DOHH2 (cell line): ENCODE measurements around the gene ENDOV.
A peak's percentile ranks its signal among the peaks of the same experiment; 100 is the strongest.

ENCODE experiments used
- H3F3A ChIP-seq: fragments of 200-600 bp; sonication (generic), shearing (Covaris generic); 2 replicates; pipeline ENCODE4 v1.6.0; 2016; ENCODE audit warnings: antibody characterized with exemption, mild to moderate bottlenecking; ENCODE audit not compliant: control insufficient read depth, insufficient read depth
- H3K27ac ChIP-seq: fragments of 200-600 bp; sonication (generic); 2 replicates; pipeline ENCODE4 v1.5.1; 2014; ENCODE audit warnings: low read depth, mild to moderate bottlenecking, low read length, moderate library complexity
- H3K27me3 ChIP-seq: fragments of 200-600 bp; sonication (generic); 2 replicates; pipeline ENCODE4 v1.6.1; 2014; ENCODE audit warnings: mild to moderate bottlenecking, low read length, mixed read lengths; ENCODE audit not compliant: control insufficient read depth
- H3K36me3 ChIP-seq: fragments of 200-600 bp; sonication (generic); 2 replicates; pipeline ENCODE4 v1.6.1; 2014; ENCODE audit warnings: mild to moderate bottlenecking, low read length, moderate library complexity, mixed read lengths; ENCODE audit not compliant: control insufficient read depth
- H3K4me1 ChIP-seq: fragments of 200-600 bp; sonication (generic); 2 replicates; pipeline ENCODE4 v1.6.1; 2014; ENCODE audit warnings: mild to moderate bottlenecking, low read length, mixed read lengths; ENCODE audit not compliant: control insufficient read depth
- H3K4me2 ChIP-seq: fragments of 200-600 bp; sonication (generic); 2 replicates; pipeline ENCODE4 v1.6.0; 2014; ENCODE audit warnings: mild to moderate bottlenecking, low read length, moderate library complexity
- H3K4me3 ChIP-seq: fragments of 200-600 bp; sonication (generic); 2 replicates; pipeline ENCODE4 v1.5.1; 2014; ENCODE audit warnings: mild to moderate bottlenecking, low read length, mixed read lengths
- H3K79me2 ChIP-seq: fragments of 200-600 bp; sonication (generic); 2 replicates; pipeline ENCODE4 v1.6.1; 2014; ENCODE audit warnings: mild to moderate bottlenecking, low read length, mixed read lengths; ENCODE audit not compliant: control insufficient read depth
- H3K9me2 ChIP-seq: fragments of 200-600 bp; sonication (generic); replicated peaks from 2 replicates; pipeline ENCODE4 v1.6.1; 2014; ENCODE audit warnings: mild to moderate bottlenecking, low read length, mixed read lengths; ENCODE audit not compliant: control insufficient read depth
- H3K9me3 ChIP-seq: fragments of 200-600 bp; sonication (generic); 2 replicates; pipeline ENCODE4 v1.6.1; 2014; ENCODE audit warnings: antibody characterized with exemption, low read length, mixed read lengths; ENCODE audit not compliant: control insufficient read depth, insufficient read depth
- H4K20me1 ChIP-seq: fragments of 200-600 bp; sonication (generic); 2 replicates; pipeline ENCODE4 v1.6.0; 2014; ENCODE audit warnings: low read depth, mild to moderate bottlenecking, antibody characterized with exemption, low read length, moderate library complexity; ENCODE audit not compliant: control insufficient read depth, insufficient read depth
- EZH2phosphoT487 ChIP-seq: fragments of 200-600 bp; sonication (generic); IDR thresholded peaks from 2 replicates; pipeline ENCODE4 v1.6.1; 2017; ENCODE audit warnings: borderline replicate concordance, mild to moderate bottlenecking, antibody characterized with exemption, low read length, moderate library complexity, mixed read lengths
- TF ChIP-seq, protein P1 (sequence below): fragments of 200-600 bp; sonication (generic); IDR thresholded peaks from one replicate; pipeline ENCODE4 v1.5.1; 2014; ENCODE audit warnings: antibody characterized with exemption, mild to moderate bottlenecking, low read depth, low read length; ENCODE audit not compliant: poor library complexity, severe bottlenecking

The ENDOV gene

DNA sequence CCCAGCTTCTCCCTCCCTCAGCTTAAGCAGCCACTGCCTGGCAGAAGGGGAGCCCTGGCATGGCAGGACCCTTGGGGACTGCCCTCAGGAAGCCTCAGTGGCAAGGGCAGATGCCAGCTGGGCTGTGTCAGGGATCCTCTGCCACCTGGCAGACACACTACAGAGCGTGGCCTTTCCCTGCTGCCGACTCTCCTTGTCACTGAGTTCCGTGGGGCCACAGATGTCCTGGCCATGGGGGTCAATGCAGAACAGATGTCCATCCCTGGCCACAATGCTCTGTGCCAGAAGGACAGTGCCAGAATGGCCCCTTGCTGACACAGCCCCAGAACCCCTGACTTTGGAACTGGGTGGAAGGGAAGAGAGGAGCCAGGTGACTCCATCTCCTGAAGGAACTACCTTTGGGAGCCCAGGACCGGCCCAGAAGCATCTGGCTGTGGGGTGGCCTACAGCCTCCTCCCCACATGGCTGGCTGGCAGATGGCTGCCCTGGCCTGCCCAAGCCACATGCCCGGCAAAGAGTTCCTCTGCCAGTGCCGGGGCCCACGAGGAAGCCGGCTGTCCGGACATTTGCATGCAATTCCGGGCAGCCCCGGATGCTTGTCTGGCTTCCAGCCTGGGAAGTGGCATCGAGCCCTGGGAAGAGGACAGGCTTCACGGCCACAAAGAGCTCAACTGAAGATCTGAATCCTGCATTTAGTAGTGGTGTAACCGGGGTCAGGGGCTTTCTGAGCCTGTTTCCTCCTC lies 37.4 kb downstream of the ENDOV start:
- Histone ChIP-seq H3K27ac (no peak overlapping the region), H3F3A (0 out of 2 replicates have a peak, but pooled peaks cover 2% of the 10 kb centered on the region), H3K4me2 (no peak overlapping the region), H3K36me3 (peaks cover 2% of the 10 kb centered on the region; the same call in 1 of the 2 replicates), H3K4me3 (no peak overlapping the region), H3K4me1 (peaks cover 19% of the 10 kb centered on the region), H3K27me3 (no peaks in the 10 kb centered on the region), H3K79me2 (0 out of 2 replicates have a peak, but pooled peaks cover 3% of the 10 kb centered on the region), H3K9me3 (no peaks in the 10 kb centered on the region), H3K9me2 (no peaks in the 10 kb centered on the region), H4K20me1 (no peaks in the 10 kb centered on the region)
- TF ChIP-seq EZH2phosphoT487: no peak
- TF ChIP-seq, protein P1, sequence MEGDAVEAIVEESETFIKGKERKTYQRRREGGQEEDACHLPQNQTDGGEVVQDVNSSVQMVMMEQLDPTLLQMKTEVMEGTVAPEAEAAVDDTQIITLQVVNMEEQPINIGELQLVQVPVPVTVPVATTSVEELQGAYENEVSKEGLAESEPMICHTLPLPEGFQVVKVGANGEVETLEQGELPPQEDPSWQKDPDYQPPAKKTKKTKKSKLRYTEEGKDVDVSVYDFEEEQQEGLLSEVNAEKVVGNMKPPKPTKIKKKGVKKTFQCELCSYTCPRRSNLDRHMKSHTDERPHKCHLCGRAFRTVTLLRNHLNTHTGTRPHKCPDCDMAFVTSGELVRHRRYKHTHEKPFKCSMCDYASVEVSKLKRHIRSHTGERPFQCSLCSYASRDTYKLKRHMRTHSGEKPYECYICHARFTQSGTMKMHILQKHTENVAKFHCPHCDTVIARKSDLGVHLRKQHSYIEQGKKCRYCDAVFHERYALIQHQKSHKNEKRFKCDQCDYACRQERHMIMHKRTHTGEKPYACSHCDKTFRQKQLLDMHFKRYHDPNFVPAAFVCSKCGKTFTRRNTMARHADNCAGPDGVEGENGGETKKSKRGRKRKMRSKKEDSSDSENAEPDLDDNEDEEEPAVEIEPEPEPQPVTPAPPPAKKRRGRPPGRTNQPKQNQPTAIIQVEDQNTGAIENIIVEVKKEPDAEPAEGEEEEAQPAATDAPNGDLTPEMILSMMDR: no peak

DNA sequence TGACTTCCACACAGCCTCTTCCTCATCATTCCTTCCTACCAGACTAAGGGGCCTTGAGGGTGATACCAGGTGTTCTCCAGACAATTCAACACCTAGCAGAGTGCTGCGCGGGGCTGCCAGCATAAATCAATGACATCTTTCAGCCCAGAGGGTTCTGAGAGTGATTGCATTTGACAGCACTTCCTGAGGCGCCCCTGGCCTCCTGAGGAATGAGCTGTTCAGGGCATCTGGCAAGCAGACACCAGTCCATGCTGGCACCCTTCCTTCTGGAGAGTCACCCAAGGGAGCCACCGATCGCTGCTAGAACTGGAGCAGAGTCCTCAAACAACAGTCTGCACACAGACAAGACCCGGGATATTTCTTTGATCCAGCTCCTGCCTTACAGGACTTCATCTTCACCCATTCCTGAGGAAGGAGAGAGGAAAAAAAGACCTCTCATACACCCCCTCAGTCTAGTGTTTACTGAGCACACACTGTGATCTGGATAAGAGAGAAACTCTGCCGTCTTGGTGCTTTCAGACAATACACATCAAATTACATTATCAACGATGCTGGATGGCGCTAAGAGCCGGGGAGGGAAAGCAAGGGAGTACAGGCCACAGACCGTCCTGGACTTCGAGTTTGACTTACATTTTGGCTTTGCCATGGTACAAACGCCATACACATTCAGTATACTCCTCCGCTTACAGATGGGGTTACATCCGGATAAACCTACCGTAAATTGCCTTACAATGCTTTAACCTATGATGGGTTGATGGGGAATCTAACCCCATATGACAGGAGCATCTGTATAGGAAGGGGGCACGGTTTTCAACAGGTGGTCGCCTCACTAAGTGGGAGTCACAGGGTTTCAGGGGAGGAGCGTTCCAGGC lies 38.4 kb downstream of the ENDOV start:
- Histone ChIP-seq H3K27ac (no peak overlapping the region), H4K20me1 (no peaks in the 10 kb centered on the region), H3F3A (0 out of 2 replicates have a peak, but pooled peaks cover 2% of the 10 kb centered on the region), H3K4me1 (peaks cover 19% of the 10 kb centered on the region), H3K9me2 (no peaks in the 10 kb centered on the region), H3K79me2 (0 out of 2 replicates have a peak, but pooled peaks cover 3% of the 10 kb centered on the region), H3K9me3 (no peaks in the 10 kb centered on the region), H3K36me3 (peaks cover 2% of the 10 kb centered on the region; the same call in 1 of the 2 replicates), H3K4me2 (peak overlapping the region; percentile 91), H3K27me3 (peaks cover 5% of the 10 kb centered on the region; the same call in 1 of the 2 replicates), H3K4me3 (peak overlapping the region; percentile 88)
- TF ChIP-seq, protein P1: no peak
- no peak for TF ChIP-seq EZH2phosphoT487

DNA sequence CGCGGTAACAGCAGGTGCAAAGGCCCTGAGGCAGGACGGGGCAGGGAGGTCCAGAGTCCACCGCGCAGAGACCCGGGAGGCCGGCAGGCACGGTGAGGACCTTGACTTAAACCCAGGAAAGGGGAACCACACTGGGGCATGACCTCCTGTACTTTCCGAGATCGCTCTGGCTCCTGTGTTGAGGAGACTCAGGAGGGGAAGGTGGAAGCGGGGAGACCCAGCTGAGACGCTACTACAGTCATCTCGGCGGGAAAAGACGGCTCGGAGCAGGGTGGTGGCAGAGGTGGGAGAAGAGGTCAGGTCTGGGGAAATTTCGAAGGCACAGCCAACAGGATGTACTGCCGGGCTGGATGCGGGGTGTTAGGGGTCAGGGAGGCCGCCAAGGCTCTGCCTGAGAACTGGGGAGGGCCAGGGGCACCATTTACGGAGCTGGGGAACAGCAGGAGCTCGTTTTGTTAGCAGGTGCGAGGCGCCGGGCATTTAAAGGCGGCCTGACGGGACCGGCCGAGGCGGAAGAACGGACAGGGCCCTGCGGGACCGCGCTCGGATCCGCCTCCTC lies 39.1 kb downstream of the ENDOV start:
- Histone ChIP-seq H3K4me1 (peaks cover 19% of the 10 kb centered on the region), H3K4me3 (peak overlapping the region; percentile 88), H3K27me3 (peaks cover 6% of the 10 kb centered on the region; the same call in 1 of the 2 replicates), H3K9me2 (no peaks in the 10 kb centered on the region), H3F3A (0 out of 2 replicates have a peak, but pooled peaks cover 2% of the 10 kb centered on the region), H3K36me3 (peaks cover 2% of the 10 kb centered on the region; the same call in 1 of the 2 replicates), H3K27ac (peak overlapping the region; percentile 52), H3K9me3 (no peaks in the 10 kb centered on the region), H3K4me2 (peak overlapping the region; percentile 91), H3K79me2 (0 out of 2 replicates have a peak, but pooled peaks cover 3% of the 10 kb centered on the region), H4K20me1 (no peaks in the 10 kb centered on the region)
- no peak for TF ChIP-seq EZH2phosphoT487
- TF ChIP-seq, protein P1: no peak
